Tibial artery (tissue), 4 donors: Measurements from ENCODE around the gene SMARCB1.

Experiments used
- DNase-seq, 2 donors: peaks; one replicate each; pipeline ENCODE4 v3.0.0-alpha.2; 2019
- H3K27ac ChIP-seq, 2 donors: fragments of 200-600 bp; sonication (generic) in 1 of 2; 1 replicate in 1 of 2; 2 replicates in 1 of 2; pipeline ENCODE4 v1.5.1; 2018 to 2019; ENCODE audit warnings: mild to moderate bottlenecking in 1 of 2
- H3K27me3 ChIP-seq, 2 donors: fragments of 200-600 bp; sonication (generic) in 1 of 2; one replicate each; pipeline versions ENCODE4 v1.5.1 to v1.6.0; 2016 to 2019
- H3K36me3 ChIP-seq, 3 donors: fragments of 200-600 bp; sonication (generic) in 2 of 3; one replicate each; pipeline ENCODE4 v1.5.1; 2016 to 2019; ENCODE audit warnings: mild to moderate bottlenecking in 2 of 3
- H3K4me1 ChIP-seq, 4 donors: fragments of 200-600 bp; sonication (generic) in 2 of 4; 1 replicate in 3 of 4; 2 replicates in 1 of 4; pipeline ENCODE4 v1.5.1; 2016 to 2019
- H3K4me3 ChIP-seq, 2 donors: fragments of 200-600 bp; sonication (generic) in 1 of 2; 1 replicate in 1 of 2; 2 replicates in 1 of 2; pipeline ENCODE4 v1.5.1; 2018 to 2019; ENCODE audit warnings: mild to moderate bottlenecking in 2 of 2
- H3K9me3 ChIP-seq, 3 donors: fragments of 200-600 bp; sonication (generic) in 1 of 3; one replicate each; pipeline ENCODE4 v1.5.1; 2016 to 2019
- intact Hi-C: fragments of 100-400 bp; cut with DNase I; formaldehyde crosslinking; loops from one replicate; pipeline ENCODE4 v1.15.0; 2023; ENCODE audit warnings: low total_unique reads
- TF ChIP-seq, protein P1 (sequence below), 2 experiments: fragments of 200-600 bp in 1 of 2; fragments of 450-650 bp in 1 of 2; IDR thresholded peaks; one replicate each; pipeline ENCODE4 v1.5.1; 2017 to 2019; ENCODE audit warnings: antibody characterized with exemption in 2 of 2, mild to moderate bottlenecking in 1 of 2, moderate library complexity in 1 of 2

The SMARCB1 gene

DNA sequence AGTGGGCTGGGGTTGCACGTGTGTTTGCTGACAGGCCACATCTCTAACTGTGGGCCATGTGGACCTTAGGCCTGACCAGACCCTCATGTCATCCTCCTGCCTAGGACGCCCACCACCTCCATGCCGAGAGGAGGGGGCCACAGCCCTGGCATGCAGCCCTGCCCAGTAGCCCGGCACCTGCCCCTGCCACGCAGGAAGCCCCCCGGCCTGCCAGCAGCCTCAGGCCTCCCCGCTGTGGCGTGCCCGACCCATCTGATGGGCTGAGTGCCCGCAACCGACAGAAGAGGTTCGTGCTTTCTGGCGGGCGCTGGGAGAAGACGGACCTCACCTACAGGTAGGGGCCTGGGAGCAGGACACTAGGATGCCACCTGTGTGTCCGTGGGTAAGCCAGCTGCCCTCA is 7.7 kb upstream of the SMARCB1 start:
- H3K4me1 ChIP-seq: peaks cover 0 to 34% (median 20%) of the 10 kb centered on the region in 4 donors
- no peaks in the 10 kb centered on the region for H3K36me3 ChIP-seq
- no peak overlapping the region for H3K27ac ChIP-seq
- no peak overlapping the region for H3K4me3 ChIP-seq
- H3K27me3 ChIP-seq: no peaks in the 10 kb centered on the region
- no peaks in the 10 kb centered on the region for H3K9me3 ChIP-seq
- TF ChIP-seq, protein P1, sequence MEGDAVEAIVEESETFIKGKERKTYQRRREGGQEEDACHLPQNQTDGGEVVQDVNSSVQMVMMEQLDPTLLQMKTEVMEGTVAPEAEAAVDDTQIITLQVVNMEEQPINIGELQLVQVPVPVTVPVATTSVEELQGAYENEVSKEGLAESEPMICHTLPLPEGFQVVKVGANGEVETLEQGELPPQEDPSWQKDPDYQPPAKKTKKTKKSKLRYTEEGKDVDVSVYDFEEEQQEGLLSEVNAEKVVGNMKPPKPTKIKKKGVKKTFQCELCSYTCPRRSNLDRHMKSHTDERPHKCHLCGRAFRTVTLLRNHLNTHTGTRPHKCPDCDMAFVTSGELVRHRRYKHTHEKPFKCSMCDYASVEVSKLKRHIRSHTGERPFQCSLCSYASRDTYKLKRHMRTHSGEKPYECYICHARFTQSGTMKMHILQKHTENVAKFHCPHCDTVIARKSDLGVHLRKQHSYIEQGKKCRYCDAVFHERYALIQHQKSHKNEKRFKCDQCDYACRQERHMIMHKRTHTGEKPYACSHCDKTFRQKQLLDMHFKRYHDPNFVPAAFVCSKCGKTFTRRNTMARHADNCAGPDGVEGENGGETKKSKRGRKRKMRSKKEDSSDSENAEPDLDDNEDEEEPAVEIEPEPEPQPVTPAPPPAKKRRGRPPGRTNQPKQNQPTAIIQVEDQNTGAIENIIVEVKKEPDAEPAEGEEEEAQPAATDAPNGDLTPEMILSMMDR (IDR thresholded peaks at IDR 0.05): no peak
- intact Hi-C loops: no loop called here
- no peak for DNase-seq

DNA sequence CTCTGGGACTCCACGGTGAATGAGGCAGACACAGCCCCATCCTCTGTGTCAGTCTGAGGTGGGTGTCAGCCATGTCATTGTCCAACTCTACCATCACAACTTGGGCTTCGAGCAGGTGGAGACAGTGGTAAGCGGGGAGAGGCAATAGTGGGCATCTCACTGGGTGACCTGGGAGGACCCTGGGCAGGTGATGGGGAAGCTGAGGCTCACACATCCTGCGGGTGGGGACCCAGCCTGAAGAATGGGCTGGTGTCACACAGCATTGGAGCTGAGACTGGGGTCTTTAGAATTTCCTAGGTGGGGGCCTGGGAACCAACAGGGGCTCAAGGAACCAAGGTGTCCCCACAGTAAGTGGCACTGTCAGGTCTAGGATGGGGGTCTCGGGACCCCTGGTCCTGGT is 7.0 kb upstream of the SMARCB1 start:
- no peaks in the 10 kb centered on the region for H3K27me3 ChIP-seq
- TF ChIP-seq, protein P1 (IDR thresholded peaks at IDR 0.05): no peak
- H3K4me3 ChIP-seq: no peak overlapping the region
- intact Hi-C loops: no loop called here
- H3K9me3 ChIP-seq: no peaks in the 10 kb centered on the region
- no peak overlapping the region for H3K27ac ChIP-seq
- DNase-seq: no peak
- H3K4me1 ChIP-seq: peaks cover 0 to 27% (median 13%) of the 10 kb centered on the region in 4 donors
- H3K36me3 ChIP-seq: no peaks in the 10 kb centered on the region

DNA sequence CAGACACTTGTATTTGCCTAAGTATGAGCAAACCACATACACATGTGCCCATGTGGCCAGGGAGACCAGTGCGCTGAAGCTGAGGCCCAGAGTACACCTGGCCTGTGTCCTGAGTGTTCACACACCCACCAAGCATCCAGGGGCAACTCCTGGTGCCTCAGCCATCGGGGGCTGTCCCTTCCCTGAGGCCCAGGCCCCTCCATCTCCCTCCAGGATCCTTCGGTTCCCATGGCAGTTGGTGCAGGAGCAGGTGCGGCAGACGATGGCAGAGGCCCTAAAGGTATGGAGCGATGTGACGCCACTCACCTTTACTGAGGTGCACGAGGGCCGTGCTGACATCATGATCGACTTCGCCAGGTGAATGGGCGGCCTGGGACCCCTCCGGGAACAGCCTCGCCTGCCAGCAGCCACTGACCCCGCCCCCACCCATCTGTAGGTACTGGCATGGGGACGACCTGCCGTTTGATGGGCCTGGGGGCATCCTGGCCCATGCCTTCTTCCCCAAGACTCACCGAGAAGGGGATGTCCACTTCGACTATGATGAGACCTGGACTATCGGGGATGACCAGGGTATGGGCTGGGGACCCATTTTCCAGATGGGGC is 6.5 kb upstream of the SMARCB1 start:
- no peaks in the 10 kb centered on the region for H3K27me3 ChIP-seq
- intact Hi-C loops: no loop called here
- H3K4me1 ChIP-seq: peaks cover 0 to 22% (median 9%) of the 10 kb centered on the region in 4 donors
- H3K4me3 ChIP-seq: no peak overlapping the region
- TF ChIP-seq, protein P1 (IDR thresholded peaks at IDR 0.05): no peak
- no peaks in the 10 kb centered on the region for H3K9me3 ChIP-seq
- no peak for DNase-seq
- no peak overlapping the region for H3K27ac ChIP-seq
- no peaks in the 10 kb centered on the region for H3K36me3 ChIP-seq

DNA sequence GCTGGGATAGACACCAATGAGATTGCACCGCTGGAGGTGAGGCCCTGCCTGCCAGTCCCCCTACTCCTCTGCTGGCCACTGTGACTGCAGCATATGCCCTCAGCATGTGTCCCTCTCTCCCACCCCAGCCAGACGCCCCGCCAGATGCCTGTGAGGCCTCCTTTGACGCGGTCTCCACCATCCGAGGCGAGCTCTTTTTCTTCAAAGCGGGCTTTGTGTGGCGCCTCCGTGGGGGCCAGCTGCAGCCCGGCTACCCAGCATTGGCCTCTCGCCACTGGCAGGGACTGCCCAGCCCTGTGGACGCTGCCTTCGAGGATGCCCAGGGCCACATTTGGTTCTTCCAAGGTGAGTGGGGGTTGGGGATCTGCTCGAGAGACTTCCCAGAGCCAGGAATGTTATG is 5.7 kb upstream of the SMARCB1 start:
- intact Hi-C loops: no loop called here
- Histone ChIP-seq H3K36me3 (no peaks in the 10 kb centered on the region), H3K27ac (no peak overlapping the region)

DNA sequence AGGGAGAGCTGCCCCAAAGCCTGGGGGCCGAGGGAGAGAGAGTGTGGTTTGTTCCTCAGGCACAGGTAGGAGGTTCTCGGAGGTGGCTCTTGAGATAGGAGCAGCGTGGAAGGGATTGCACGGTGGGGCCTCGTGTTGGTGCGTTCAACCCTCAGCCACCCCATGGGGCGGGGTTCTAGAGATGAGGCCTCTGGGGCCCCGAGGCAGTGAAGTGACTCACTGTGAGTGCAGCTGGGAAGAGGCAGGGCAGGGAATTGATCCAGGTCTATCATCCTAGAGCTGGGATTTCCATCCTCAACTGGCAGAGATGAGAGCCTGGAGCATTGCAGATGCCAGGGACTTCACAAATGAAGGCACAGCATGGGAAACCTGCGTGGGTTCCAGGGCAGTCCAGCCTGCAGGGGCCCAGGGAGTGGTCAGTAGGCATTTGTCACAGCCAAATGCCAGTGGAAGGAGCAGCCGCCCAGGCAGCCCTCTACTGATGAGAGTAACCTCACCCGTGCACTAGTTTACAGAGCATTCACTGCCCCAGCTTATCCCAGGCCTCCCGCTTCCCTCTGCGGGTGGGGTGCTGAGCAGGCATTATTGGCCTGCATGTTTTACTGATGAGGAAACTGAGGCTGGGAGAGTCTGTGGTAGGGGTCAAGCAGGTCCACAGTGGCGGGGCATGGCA is 5.1 kb upstream of the SMARCB1 start:
- Histone ChIP-seq H3K27me3 (no peaks in the 10 kb centered on the region), H3K27ac (no peak overlapping the region), H3K4me3 (no peak overlapping the region), H3K4me1 (peaks cover 0 to 24% (median 16%) of the 10 kb centered on the region in 4 donors), H3K36me3 (no peaks in the 10 kb centered on the region), H3K9me3 (no peaks in the 10 kb centered on the region)
- intact Hi-C loops: no loop called here
- TF ChIP-seq, protein P1 (IDR thresholded peaks at IDR 0.05): no peak
- DNase-seq: peak in 1 of 2 donors; percentile 49

More for the DNA sequence above, 5.7 kb upstream of the SMARCB1 start:
- DNase-seq: no peak
- H3K4me3 ChIP-seq: no peak overlapping the region
- H3K9me3 ChIP-seq: no peaks in the 10 kb centered on the region
- TF ChIP-seq, protein P1 (IDR thresholded peaks at IDR 0.05): no peak
- H3K4me1 ChIP-seq: peaks cover 0 to 23% (median 12%) of the 10 kb centered on the region in 4 donors
- no peaks in the 10 kb centered on the region for H3K27me3 ChIP-seq
